ENCODE measurements around the gene PIGH. TPM values are rescaled to one million over a fixed set of nuclear protein-coding genes. Genes with fewer than 3 reads are reported as not detected.
A peak's percentile ranks its signal among the peaks of the same experiment; 100 is the strongest.

PIGH gene
- polyA plus RNA-seq, 3 donors: 37.8 to 44.1 (median 40.5) TPM

GRCh38 chr14:67577909-67578749 lies 21.9 kb downstream of the PIGH start:
- no peak for DNase-seq

DNA sequence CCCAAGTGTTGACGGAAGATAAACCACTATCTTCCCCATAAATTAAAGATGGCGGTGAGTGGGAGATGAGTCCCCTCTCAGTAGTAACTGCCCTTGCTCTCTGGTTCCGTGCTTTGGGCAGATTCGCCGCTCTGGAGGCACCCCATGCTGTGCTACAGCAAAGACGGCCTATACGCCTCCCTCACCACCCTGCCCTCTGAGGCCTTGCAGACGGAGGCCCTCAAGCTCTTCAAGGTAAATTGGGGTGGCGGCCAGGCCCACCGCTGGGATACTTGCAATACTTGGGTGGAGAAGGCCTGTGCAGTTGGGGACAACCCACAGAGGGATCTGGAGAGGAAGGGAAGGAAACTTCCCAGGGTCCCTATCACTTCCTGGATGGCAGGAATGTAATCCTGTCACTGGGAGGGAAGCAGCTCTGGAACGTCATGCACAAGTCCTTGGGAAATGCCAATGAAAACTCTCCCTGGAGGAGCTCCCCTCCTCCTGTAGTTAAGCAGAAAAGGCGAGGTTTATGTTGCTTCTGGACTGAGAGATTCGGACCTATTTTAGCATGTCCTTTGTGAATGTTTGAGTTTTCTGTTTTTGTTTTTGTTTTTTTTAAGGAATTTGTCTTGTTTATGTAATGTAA lies 22.8 kb downstream of the PIGH start:
- no peak for DNase-seq

- no peak for DNase-seq
Observed at GRCh38 chr14:67576216-67576955, 23.7 kb downstream of the PIGH start.

- no peak for DNase-seq
Observed at GRCh38 chr14:67575684-67576083, 24.4 kb downstream of the PIGH start.

DNA sequence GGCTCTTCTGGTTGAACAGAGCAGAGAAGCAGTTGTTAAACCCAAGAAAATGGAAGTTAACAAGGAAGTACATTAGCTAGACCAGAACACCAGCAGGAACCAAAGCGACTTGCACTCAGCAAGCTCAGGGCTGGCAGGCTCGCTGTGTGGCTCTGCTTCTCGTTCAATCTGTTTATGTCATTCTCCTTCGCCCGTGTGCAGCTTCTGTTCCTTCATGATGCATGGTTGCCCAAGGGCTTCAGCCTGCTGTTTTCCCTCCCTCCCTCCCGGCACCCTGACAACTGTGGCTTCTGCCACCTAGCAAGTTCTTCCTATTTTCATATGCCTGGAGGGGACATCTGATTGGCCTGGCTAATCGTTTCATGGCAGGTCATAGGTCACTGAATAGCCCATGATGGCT lies 25.3 kb downstream of the PIGH start:
- DNase-seq: no peak

DNA sequence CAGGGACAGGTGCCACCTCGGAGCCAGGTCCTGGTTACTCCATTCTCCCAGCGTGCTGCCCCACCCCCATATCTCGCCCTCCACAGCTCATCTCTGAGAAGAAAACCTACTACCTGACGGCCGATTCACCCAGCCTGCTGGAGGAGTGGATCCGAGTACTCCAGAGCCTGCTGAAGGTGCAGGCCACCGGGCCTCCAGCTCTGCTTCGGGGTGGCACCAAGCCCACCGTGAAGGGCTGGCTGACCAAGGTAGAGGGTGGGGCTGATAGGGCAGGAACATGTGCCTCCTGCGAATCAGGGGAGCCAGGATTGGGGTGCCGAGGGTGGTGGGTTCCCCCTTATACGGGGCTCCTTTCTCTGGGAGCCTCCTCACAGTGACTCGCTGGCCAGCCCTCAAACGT lies 25.9 kb downstream of the PIGH start:
- no peak for DNase-seq

- no peak for DNase-seq
Observed at GRCh38 chr14:67573228-67574010, 26.6 kb downstream of the PIGH start.

DNA sequence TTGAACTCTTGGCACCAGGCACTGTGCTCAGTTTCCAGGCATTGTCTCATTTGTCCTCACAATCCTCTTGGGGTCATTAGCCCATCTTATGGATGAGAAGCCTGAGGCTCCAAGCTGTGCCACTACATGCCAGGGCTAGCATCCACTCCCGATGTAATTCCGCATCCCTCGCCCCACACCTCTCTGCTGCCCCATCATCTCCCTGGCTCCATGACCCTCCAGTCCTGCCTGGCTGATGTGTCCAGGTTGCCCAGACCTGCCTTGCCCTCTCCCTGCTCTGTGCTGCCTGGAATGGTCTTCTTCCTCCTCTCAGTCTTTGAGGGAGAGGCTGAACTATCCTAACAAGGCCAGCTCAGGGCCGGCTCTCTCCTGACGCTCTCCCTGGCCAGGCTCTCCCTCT lies 27.5 kb downstream of the PIGH start:
- DNase-seq: no peak

GRCh38 chr14:67571991-67572323 lies 28.1 kb downstream of the PIGH start:
- no peak for DNase-seq

DNA sequence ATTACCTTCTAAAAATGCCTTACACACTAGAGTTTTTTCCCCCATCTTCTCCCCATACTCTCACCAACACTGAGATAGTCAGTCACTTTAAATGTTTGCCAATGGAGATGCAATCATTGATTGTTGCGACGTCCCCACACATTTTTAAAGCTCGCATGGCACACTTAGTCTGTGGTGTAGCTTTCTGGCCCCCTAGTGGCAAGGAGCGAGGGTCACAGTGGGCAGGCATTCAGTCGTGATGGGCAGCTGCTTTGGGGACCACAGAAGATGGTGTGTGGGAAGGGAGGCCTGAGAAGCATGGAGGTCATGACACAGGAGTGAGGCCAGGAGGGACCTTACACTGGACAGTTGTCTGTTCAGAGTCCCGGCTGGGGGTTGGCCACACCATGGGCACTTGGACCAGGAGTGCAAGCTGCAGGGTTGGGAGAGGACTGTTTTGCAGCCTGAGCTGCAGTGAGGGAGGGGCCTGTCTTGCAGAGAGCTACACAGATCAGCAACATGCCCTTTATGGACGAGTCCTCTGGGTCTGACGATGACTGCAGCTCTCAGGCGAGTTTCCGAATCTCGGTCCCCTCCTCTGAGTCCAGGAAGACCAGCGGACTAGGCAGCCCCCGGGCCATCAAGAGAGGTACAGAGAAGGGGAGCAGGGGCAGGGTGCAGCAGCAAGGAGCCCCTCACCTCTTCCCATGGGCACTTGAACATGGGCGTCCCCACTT lies 28.6 kb downstream of the PIGH start:
- peak; percentile 50 for DNase-seq

DNA sequence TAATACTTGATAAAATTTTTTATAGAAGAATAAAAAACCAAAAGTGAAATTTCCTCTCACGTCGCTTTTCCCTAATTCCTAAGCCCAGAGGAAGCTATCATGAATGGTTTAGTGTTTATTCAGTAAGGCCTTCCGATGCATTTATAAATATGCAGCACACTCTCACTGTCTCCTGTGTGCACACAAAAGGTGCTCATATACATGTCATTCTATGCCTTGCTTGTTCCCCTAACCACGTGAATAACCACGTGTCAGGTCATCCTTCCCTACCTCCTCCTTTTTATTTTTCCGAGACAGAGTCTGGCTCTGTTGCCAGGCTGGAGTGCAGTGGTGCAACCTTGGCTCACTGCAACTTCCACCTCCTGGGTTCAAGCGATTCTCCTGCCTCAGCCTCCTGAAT lies 29.6 kb downstream of the PIGH start:
- no peak for DNase-seq

DNA sequence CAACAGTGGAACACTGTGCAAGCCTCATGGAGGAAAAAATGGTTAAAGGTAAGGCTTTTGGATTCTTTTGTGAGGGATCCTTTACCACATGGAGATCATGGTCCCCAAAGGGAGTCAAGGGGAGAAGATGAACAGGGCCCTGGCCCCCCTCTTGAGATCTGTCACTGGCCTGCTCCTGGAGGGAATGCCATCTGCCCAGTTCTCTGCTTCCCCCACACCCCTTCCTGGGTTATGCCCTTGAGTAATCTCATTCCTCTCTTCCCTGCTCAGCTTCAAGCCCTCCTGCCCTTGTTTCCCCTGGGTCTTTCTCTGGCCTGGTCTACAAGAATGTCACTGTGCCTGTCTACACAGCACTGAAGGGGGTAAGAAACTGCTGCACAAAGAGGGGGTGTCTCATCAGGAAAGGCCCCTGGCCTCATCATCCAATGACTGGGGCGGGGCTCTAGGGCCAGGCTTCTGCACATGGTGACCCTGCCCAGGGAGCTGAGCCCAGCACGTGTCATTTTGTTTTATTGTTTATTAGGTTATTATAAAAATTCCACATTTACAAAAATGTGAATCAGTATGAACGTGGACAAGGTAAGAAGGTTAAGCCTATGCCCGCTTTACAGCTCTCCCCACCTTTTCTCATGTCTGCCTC lies 30.3 kb downstream of the PIGH start:
- DNase-seq: no peak

DNA sequence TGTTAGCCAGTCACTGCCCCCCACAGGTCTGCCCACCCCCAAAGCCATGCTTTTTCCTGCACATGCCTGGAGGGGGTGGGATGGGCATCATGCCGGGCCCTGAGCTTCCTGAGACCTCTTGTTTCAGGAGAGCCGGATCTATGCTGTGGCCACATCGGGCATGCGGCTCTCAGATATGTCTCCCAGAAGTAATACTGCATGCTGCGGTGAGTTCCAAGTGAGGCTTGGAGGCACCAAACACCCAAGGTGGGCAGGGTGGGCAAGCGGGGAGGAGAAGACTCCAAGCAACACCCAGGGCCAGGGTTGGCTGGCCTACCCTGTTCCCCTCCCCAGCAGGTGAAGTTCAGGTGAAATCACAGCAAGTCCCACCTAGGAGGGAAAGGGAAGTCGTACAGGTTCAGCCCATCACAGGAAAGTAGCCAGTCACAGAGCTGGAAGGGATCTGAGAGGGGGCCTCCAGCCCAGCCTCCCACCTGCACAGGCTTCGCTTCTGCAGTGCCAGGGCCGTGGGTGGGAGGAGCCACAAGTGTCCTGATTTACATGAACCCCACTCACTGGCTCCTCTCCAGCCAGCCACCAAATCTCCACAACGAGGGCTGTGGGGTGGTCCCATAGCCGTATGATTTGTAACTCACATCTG lies 30.9 kb downstream of the PIGH start:
- peak; percentile 40 for DNase-seq

- no peak for DNase-seq
Observed at GRCh38 chr14:67567654-67568053, 32.4 kb downstream of the PIGH start.

GRCh38 chr14:67566908-67567307 lies 33.2 kb downstream of the PIGH start:
- DNase-seq: no peak

DNA sequence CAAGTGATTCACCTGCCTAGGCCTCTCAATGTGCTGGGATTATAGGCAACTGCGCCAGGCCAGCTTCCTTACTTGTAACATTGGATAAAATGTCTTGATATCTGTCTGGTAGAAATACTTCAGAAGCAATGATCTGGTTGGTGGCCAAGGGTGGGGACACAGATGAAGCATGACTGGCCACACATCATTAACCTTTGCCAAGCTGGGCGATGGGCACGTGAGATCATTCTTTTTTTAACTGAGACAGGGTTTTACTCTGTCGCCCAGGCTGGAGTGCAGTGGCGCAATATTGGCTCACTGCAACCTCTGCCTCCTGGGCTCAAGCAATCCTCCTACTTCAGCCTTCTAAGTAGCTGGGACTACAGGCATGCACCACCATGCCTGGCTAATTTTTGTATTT lies 35.8 kb downstream of the PIGH start:
- DNase-seq: no peak

DNA sequence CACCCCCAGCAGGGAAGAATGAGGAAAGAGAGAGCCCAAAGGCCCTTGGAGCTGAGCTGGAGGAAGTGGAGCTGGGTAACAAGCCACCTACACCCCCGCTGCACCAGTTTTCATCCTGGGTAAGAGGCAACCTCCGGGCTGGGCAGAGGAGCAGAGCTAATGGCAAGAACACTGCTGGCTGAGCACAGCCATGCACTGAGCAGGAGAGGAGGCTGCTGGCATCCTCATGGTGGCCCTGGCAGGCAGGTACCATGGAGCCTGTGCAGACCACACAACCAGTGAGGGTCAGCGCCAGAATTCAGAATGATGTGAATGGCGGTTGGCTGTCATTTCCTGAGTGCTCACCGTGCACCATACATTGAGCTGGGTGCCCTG lies 37.3 kb downstream of the PIGH start:
- DNase-seq: no peak

DNA sequence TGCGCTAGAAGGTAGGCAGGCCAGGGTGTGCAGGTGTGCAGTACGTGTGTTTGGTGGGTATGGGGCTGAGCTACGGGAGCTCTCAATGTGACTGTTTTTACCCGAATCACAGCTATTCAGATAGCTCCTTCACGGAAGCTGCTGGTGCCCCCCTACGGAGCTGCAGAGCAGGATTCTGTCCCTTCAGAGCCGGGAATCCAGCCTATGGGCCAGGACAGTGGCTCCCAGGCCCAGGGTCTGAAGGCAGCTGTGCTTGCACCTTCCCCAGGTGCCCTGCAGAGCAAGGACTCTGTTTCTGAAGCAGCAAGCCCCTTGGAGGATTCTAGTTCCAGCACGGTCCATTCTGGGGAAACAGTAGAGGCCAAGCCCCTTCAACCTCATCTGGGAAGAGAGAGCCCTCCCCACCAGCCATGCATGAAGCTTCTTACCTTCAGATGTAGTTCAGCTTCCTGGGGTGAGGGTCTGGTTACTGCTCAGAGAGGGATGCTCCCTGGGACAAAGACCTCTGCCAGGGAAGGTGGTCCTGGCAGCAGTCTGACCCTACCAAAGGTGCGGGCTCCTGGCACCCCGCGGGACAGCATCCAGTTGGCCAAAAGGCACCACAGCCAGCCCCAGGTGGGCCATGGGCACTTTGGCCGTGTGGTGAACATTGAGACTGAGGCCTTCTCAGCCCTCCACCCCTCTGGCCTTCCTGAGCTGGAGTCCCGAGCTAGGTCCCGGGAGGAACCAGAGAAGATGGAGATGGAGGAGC lies 37.9 kb downstream of the PIGH start:
- DNase-seq: no peak

- DNase-seq: no peak
Observed at GRCh38 chr14:67559639-67560038, 40.4 kb downstream of the PIGH start.

DNA sequence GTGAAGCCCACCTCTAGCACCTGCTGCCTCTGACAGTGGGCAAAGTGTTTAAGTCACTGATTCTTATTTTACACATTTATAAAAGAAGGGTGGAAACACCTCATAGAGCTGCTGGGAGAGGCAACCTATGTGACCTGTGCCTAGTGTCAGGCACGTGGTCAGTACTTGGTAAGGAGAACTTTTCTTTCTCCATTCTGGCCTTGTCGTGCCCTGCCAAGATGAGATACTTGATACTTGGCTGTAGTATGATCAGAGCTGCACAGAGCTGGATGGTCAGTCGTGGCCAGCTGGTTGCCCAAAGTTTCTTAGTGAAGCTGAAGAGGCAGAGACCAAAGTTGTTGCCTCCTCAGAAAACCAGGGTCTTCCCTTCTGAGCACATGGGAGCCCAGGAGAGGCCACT lies 42.4 kb downstream of the PIGH start:
- no peak for DNase-seq
